Ishikawa (cell line): ENCODE results near the gene ARHGAP5.

Source experiments
- CEBPB ChIP-seq: IDR thresholded peaks from 2 replicates; pipeline ENCODE4 v1.6.1; 2012
- EP300 ChIP-seq: IDR thresholded peaks from 2 replicates; pipeline ENCODE4 v1.6.1; 2012; ENCODE audit warnings: borderline replicate concordance
- REST ChIP-seq: IDR thresholded peaks from 2 replicates; pipeline ENCODE4 v1.6.1; 2012; ENCODE audit warnings: low read depth, mild to moderate bottlenecking
- YY1 ChIP-seq: IDR thresholded peaks from 2 replicates; pipeline ENCODE4 v1.6.1; 2012; ENCODE audit warnings: low read depth

GRCh38 chr14:32137313-32137712 lies 60.2 kb downstream of the ARHGAP5 start:
- no peak for TF ChIP-seq YY1
- no peak for TF ChIP-seq REST
- no peak for TF ChIP-seq CEBPB
- no peak for TF ChIP-seq EP300
